ENCODE data around the gene ERFE.

GRCh38 chr2:238114331-238114841 lies 44.4 kb upstream of the ERFE start:
- no peak for TF ChIP-seq CTCF (IDR thresholded peaks at IDR 0.05; ENCODE audit: low read length)
- TF ChIP-seq EZH2 (IDR thresholded peaks at IDR 0.05; ENCODE audit: borderline replicate concordance, low read length): no peak
